ENCODE measurements around the gene GATD1.

DNA sequence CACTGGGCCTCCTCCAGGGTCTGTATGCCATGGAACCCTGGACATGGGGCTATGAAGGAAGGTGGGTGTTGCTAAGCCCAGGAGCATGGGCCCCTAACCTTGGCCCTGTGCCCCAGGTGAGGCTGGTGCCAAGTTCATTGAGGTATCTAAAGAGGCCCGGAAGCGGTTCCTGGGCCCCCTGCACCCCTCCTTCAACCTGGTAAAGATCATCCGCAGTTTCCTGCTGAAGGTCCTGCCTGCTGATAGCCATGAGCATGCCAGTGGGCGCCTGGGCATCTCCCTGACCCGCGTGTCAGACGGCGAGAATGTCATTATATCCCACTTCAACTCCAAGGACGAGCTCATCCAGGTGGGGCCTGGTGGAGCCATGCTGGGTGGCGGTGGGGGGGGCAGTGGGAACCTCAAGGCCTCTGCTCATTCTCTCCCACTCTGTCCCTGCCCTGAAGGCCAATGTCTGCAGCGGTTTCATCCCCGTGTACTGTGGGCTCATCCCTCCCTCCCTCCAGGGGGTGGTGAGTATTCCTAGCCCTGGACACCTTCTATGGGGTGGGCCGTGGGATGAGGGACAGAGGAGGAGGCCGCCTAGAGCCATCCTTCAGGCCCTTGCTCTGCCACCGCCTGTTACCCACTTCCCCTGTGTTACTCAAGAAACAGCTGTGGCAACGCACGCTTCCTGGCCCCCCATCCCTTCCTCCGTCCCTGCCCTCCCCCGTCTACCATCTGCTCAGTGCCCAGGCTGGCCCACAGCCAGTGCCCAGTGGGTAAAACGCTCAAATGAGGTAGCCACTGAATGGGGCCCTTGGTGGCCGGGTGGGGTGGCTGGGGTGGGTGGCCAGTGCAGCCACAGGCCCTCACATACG is 44.5 kb upstream of the GATD1 start:
- TF ChIP-seq, protein P1, sequence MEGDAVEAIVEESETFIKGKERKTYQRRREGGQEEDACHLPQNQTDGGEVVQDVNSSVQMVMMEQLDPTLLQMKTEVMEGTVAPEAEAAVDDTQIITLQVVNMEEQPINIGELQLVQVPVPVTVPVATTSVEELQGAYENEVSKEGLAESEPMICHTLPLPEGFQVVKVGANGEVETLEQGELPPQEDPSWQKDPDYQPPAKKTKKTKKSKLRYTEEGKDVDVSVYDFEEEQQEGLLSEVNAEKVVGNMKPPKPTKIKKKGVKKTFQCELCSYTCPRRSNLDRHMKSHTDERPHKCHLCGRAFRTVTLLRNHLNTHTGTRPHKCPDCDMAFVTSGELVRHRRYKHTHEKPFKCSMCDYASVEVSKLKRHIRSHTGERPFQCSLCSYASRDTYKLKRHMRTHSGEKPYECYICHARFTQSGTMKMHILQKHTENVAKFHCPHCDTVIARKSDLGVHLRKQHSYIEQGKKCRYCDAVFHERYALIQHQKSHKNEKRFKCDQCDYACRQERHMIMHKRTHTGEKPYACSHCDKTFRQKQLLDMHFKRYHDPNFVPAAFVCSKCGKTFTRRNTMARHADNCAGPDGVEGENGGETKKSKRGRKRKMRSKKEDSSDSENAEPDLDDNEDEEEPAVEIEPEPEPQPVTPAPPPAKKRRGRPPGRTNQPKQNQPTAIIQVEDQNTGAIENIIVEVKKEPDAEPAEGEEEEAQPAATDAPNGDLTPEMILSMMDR (IDR thresholded peaks at IDR 0.05), result no peak
- TF ChIP-seq POLR2A (IDR thresholded peaks at IDR 0.05), result no peak
- TF ChIP-seq POLR2AphosphoS5 (IDR thresholded peaks at IDR 0.05), result no peak
- TF ChIP-seq EP300 (IDR thresholded peaks at IDR 0.05; ENCODE audit: low read depth), result no peak
